Measurements from ENCODE around the gene CEND1. TPM values are rescaled to one million over a fixed set of nuclear protein-coding genes. Genes with fewer than 3 reads are reported as not detected.

Gene CEND1
- total and polyA plus RNA-seq, 2 of the 13 experiments (the other 11 are each of a cell fraction or from before 2014, with no cell fraction given), result not detected

- TF ChIP-seq ZSCAN25 (CRISPR knock-in tag; IDR thresholded peaks at IDR 0.05) (no peak; the same call in 1 of the 2 replicates), ZNF260 (CRISPR knock-in tag; IDR thresholded peaks at IDR 0.05; ENCODE audit: borderline replicate concordance, low read depth) (no peak), NFRKB (IDR thresholded peaks at IDR 0.05) (no peak), HOXA5 (CRISPR knock-in tag; IDR thresholded peaks at IDR 0.05) (peak; percentile 23; the same call in 1 of the 2 replicates), HNF1B (CRISPR knock-in tag; IDR thresholded peaks at IDR 0.05) (no peak), HDAC2 (CRISPR knock-in tag; IDR thresholded peaks at IDR 0.05) (no peak), PTBP1 (IDR thresholded peaks at IDR 0.05; ENCODE audit: low read depth, low read length, poor library complexity, severe bottlenecking) (no peak), ZNF10 (CRISPR knock-in tag; IDR thresholded peaks at IDR 0.05; ENCODE audit: borderline replicate concordance, low read depth) (no peak), JUNB (CRISPR knock-in tag; IDR thresholded peaks at IDR 0.05; ENCODE audit: borderline replicate concordance) (no peak), ZNF530 (CRISPR knock-in tag; IDR thresholded peaks at IDR 0.05; ENCODE audit: low read depth) (no peak), CSRNP2 (CRISPR knock-in tag; conservative IDR thresholded peaks at IDR 0.05; ENCODE audit: low read depth) (no peak), FOXA3 (CRISPR knock-in tag; IDR thresholded peaks at IDR 0.05) (no peak), ZBTB10 (CRISPR knock-in tag; IDR thresholded peaks at IDR 0.05; ENCODE audit: borderline replicate concordance) (0 out of 2 replicates have a peak, but pooled peaks have one; percentile 47), ZNF576 (CRISPR knock-in tag; IDR thresholded peaks at IDR 0.05) (no peak), NFKBIZ (CRISPR knock-in tag; IDR thresholded peaks at IDR 0.05) (no peak), BCL3 (CRISPR knock-in tag; IDR thresholded peaks at IDR 0.05) (peak; percentile 77; the same call in 1 of the 2 replicates), MLLT10 (CRISPR knock-in tag; IDR thresholded peaks at IDR 0.05) (no peak), STAG1 (CRISPR knock-in tag; IDR thresholded peaks at IDR 0.05) (no peak), RBFOX2 (IDR thresholded peaks at IDR 0.05; ENCODE audit: low read depth, low read length) (peak; percentile 72), TBX2 (CRISPR knock-in tag; IDR thresholded peaks at IDR 0.05; ENCODE audit: borderline replicate concordance) (no peak; the same call in 1 of the 2 replicates), ZNF264 (CRISPR knock-in tag; IDR thresholded peaks at IDR 0.05) (no peak), REPIN1 (CRISPR knock-in tag; IDR thresholded peaks at IDR 0.05; ENCODE audit: borderline replicate concordance, low read depth) (no peak), SSRP1 (CRISPR knock-in tag; IDR thresholded peaks at IDR 0.05) (no peak)
Measured at GRCh38 chr11:830295-831117, 40.6 kb upstream of the CEND1 start (continued).

All from HepG2 (cell line).